ENCODE data around the gene CHRM1. TPM values are rescaled to one million over a fixed set of nuclear protein-coding genes. Genes with fewer than 3 reads are reported as not detected.

CHRM1 gene
- total RNA-seq, 6 donors from 2014 or later = 0.59 to 7.3 (median 3.0) TPM; not detected in 1

- peaks cover 20 to 32% (median 27%) of the 10 kb centered on the region in 4 donors for H3K36me3 ChIP-seq
- peaks cover 42 to 53% (median 45%) of the 10 kb centered on the region in 4 donors for H3K4me1 ChIP-seq
- H3K27ac ChIP-seq = peak overlapping the region; percentile 97 to 99 (median 98)
- peak overlapping the region; percentile 69 to 99 (median 88) for H3K4me3 ChIP-seq
- TF ChIP-seq, protein P1, sequence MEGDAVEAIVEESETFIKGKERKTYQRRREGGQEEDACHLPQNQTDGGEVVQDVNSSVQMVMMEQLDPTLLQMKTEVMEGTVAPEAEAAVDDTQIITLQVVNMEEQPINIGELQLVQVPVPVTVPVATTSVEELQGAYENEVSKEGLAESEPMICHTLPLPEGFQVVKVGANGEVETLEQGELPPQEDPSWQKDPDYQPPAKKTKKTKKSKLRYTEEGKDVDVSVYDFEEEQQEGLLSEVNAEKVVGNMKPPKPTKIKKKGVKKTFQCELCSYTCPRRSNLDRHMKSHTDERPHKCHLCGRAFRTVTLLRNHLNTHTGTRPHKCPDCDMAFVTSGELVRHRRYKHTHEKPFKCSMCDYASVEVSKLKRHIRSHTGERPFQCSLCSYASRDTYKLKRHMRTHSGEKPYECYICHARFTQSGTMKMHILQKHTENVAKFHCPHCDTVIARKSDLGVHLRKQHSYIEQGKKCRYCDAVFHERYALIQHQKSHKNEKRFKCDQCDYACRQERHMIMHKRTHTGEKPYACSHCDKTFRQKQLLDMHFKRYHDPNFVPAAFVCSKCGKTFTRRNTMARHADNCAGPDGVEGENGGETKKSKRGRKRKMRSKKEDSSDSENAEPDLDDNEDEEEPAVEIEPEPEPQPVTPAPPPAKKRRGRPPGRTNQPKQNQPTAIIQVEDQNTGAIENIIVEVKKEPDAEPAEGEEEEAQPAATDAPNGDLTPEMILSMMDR (IDR thresholded peaks at IDR 0.05) = no peak
- TF ChIP-seq POLR2A (IDR thresholded peaks at IDR 0.05) (no peak), POLR2AphosphoS5 (IDR thresholded peaks at IDR 0.05) (no peak), EP300 (IDR thresholded peaks at IDR 0.05) (no peak)
- peak in 1 of 2 donors; percentile 60 for DNase-seq
- ATAC-seq (ENCODE audit: low FRiP score in 2 of 2) = peak; percentile 56 to 72
- 0% methylated on average over 13 to 16 of the region's 16 CpGs for WGBS, 2 donors
- no peaks in the 10 kb centered on the region for H3K27me3 ChIP-seq
- no peaks in the 10 kb centered on the region for H3K9me3 ChIP-seq
These were observed 40.8 kb downstream of the CHRM1 start for GRCh38 chr11:62880231-62880802.

GRCh38 chr11:62879235-62879978 lies 41.8 kb downstream of the CHRM1 start:
- peak overlapping the region; percentile 97 to 99 (median 98) for H3K27ac ChIP-seq
- 53 to 75% methylated on average over 6 to 7 of the region's 7 CpGs for WGBS, 2 donors
- no peak for ATAC-seq (ENCODE audit: low FRiP score in 2 of 2)
- no peaks in the 10 kb centered on the region for H3K9me3 ChIP-seq
- no peaks in the 10 kb centered on the region for H3K27me3 ChIP-seq
- no peak for DNase-seq
- TF ChIP-seq EP300 (IDR thresholded peaks at IDR 0.05) (peak in 1 of 4 donors; percentile 48), POLR2AphosphoS5 (IDR thresholded peaks at IDR 0.05) (peak in 1 of 2 donors; percentile 13), POLR2A (IDR thresholded peaks at IDR 0.05) (no peak)
- TF ChIP-seq, protein P1 (IDR thresholded peaks at IDR 0.05) = no peak
- peaks cover 35 to 44% (median 37%) of the 10 kb centered on the region in 4 donors for H3K4me1 ChIP-seq
- H3K4me3 ChIP-seq = peak overlapping the region in 2 of 4 donors; percentile 69 to 81
- H3K36me3 ChIP-seq = peaks cover 15 to 23% (median 19%) of the 10 kb centered on the region in 4 donors

DNA sequence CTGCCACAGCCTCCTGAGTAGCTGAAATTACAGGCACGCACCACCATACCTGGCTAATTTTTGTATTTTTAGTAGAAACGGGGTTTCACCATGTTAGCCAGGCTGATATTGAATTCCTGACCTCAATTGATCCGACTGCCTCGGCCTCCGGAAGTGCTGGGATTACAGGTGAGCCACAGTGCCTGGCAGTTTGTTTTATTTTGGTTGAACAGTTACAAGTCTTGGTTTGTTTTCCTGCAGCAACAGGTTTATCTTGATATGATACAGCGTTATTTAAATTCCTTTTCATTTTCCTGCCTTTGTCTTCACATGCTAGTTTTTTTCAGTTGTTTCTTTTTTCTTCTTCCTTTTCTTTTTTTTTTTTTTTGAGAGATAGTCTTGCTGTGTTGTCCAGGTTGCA lies 44.5 kb downstream of the CHRM1 start:
- no peak for DNase-seq
- Histone ChIP-seq H3K36me3 (no peaks in the 10 kb centered on the region), H3K4me3 (no peak overlapping the region), H3K4me1 (peaks cover 14 to 18% (median 16%) of the 10 kb centered on the region in 4 donors), H3K27ac (no peak overlapping the region), H3K27me3 (no peaks in the 10 kb centered on the region), H3K9me3 (no peaks in the 10 kb centered on the region)
- no peak for ATAC-seq (ENCODE audit: low FRiP score in 2 of 2)
- no peak for TF ChIP-seq POLR2AphosphoS5 (IDR thresholded peaks at IDR 0.05)
- no peak for TF ChIP-seq POLR2A (IDR thresholded peaks at IDR 0.05)
- TF ChIP-seq, protein P1 (IDR thresholded peaks at IDR 0.05) = no peak
- no peak for TF ChIP-seq EP300 (IDR thresholded peaks at IDR 0.05)
- 89 to 93% methylated on average over 6 of the region's 6 CpGs for WGBS, 2 donors

GRCh38 chr11:62875698-62876478 lies 45.3 kb downstream of the CHRM1 start:
- DNase-seq (no peak), ATAC-seq (ENCODE audit: low FRiP score in 2 of 2) (no peak)
- H3K9me3 ChIP-seq = no peaks in the 10 kb centered on the region
- TF ChIP-seq EP300 (IDR thresholded peaks at IDR 0.05) = no peak
- TF ChIP-seq, protein P1 (IDR thresholded peaks at IDR 0.05) = no peak
- TF ChIP-seq POLR2A (IDR thresholded peaks at IDR 0.05) = no peak
- TF ChIP-seq POLR2AphosphoS5 (IDR thresholded peaks at IDR 0.05) = no peak
- H3K4me1 ChIP-seq = peaks cover 14 to 18% (median 16%) of the 10 kb centered on the region in 4 donors
- no peaks in the 10 kb centered on the region for H3K36me3 ChIP-seq
- no peak overlapping the region for H3K27ac ChIP-seq
- H3K27me3 ChIP-seq = no peaks in the 10 kb centered on the region
- H3K4me3 ChIP-seq = no peak overlapping the region
- 90 to 91% methylated on average over 7 of the region's 7 CpGs for WGBS, 2 donors
